Effector CD4-positive, alpha-beta T cell (primary cell): ENCODE results near the gene SPOCK1.
"Not testable (repeated sequence)": the region's sequence is repeated elsewhere in the genome, so short reads cannot be mapped to it uniquely, and the experiment has no call there.

Experiments
- DNase-seq: peaks from one replicate; pipeline ENCODE4 v3.0.0-alpha.2; 2020

Gene SPOCK1

DNA sequence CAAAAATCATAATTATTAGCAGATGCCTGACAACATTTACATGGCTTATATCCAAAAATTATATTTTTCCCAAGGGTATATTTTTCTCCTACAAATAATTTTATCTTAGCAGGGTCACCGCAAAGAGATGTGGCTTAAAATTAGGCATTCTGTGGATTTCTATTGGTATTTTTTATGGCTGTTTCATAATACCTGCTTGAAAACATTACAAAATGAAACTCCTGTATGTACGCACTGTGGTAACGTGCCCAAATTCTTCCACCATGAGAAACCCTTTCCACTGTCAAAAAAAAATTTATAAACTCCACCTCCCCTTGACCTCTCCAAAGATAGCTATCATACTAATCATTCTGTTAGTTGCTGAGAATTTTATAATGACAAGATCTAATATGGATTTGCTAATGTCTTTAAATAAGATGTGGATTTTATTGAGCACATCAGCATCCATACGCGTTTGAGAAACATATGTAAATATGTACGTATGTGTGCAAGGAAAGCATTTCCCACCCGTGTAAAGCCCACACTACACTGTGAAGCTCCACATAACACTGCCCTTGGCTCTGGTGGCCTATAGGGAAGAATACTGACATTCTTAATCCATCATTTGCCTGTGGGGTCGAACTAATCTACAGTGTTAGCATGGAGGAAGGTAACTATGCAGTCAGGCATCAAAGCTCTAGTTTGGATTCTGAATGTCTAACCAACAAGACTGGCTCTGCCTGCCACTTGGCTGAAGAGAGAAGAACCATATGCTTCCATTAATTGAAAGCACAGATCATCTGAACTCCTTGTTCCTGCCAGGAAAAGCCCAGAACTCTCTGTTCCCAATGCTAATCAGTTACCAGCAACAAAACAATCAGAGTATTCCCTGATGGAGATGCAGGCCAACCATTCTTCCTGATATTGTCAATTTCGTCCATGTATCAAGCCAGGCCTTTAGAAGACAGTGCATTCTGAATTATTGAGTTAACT lies 244.7 kb downstream of the SPOCK1 start:
- DNase-seq: no peak

DNA sequence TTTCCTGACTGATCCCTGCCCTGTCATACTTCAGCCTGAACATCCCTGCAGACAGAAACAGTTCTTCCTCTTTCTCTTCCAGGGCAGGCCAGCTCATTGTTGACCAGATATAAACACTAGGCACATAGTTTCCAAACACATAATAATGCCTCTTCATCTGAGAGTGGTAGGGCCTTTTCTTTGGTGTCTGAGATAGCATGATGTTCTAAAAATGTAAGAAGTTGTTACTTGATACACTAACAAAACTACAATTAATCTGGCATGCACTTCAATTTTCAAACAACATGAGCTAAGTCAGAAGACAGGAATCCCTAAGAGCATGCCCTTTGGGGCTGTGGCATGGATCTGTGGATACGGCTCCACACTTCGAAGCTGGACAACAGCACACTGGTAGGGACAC lies 246.6 kb downstream of the SPOCK1 start:
- DNase-seq: no peak

DNA sequence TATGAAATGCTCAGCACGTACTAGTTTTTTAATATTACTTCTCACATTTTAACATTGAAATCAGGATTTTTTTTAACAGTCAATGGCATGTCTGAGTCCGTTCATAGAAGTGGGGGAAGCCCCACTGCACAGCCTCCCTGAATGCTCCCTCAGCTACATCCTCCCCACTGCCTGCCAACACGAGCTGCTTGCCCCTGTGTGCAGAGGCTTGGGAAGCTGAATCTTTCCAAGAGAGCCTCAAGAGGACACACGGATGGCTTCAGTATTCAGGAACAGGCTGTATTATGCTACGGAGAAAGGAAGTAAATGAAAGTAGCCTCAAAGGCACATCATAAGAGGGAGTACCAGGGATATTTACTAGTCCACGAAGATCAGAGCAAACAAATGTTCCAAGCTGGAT lies 248.7 kb downstream of the SPOCK1 start:
- no peak for DNase-seq

DNA sequence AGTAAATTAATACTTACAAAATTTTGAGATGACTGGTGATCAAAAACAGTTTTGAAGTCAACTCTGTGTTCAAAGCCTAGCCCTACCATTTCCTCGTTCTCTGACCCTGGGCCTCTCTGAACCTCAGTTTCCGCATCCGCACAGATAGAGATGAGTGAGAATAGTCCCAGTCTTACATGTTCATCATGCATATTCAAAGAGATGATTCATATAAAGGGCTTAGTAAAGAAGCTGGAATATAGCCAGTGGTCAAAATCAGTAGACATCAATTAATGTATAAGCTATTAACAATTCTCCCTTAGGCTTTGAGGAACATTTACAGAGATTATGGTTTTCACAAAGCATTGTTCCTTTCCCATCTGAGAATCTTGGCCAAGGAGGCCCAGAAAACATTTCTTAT lies 250.6 kb downstream of the SPOCK1 start:
- no peak for DNase-seq

DNA sequence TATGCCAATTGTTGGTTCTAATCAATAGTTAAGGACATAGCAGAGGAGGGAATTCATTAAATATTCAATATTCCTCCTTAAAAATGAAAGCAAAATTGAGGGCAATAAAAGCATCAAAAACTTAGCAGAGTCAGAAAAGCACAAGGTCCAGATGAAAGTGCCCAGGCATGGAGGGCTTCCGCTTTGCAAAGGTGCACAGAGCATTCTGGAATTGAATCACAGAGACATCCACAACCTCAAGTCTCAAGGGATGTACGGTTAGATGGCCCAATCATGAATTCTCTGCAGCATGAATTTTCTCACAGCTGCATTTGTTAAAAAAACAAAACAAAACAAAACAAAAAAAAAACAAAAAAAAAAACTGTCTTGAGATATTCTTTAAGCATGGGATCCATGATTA lies 253.7 kb downstream of the SPOCK1 start:
- no peak for DNase-seq

DNA sequence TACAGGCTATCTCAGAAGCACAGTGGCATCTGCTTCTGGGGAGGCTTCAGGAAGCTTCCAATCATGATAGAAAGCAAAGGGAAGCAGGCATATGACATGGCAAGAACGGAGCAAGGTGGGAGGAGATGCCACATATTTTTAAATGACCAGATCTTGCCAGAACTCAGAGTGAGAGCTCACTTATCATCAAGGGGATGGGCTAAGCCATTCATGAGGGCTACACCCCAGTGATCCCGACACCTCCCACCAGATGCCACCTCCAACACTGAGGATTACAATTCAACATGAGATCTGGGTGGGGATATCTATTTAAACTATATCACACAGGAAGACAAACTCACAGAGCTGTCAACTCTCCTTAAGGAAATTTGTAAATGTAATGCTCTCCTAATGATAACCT lies 258.8 kb downstream of the SPOCK1 start:
- no peak for DNase-seq

DNA sequence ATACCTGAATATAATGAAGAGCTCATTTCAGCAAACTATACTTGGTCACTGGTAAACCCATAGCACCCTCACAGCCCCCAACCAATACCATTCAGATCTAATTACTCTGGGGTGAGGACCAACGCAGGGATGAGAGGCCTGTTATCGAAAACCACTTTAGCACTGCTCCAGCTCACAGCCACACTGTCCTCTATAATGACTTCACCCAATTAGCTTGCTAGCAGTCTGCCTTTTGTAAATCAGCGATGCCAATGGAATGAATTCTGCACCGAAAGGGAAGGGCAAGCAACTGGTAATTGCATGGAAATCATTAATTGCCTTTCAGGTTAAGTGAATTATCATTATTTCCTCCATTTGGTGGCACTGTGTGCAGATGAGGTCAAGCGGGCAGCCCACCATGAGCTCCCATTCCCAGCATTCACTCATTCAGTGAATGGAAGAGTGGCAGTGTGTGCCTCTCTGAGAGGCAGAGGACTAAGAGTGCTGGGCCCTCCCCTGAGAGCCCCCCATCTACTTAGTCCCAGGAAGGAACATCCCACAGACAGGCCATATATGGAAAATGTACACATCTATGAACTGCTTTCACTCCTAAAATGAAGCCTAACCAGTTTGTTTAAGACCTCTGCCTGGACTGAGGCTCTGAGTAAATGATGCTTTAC lies 262.1 kb downstream of the SPOCK1 start:
- DNase-seq: no peak

DNA sequence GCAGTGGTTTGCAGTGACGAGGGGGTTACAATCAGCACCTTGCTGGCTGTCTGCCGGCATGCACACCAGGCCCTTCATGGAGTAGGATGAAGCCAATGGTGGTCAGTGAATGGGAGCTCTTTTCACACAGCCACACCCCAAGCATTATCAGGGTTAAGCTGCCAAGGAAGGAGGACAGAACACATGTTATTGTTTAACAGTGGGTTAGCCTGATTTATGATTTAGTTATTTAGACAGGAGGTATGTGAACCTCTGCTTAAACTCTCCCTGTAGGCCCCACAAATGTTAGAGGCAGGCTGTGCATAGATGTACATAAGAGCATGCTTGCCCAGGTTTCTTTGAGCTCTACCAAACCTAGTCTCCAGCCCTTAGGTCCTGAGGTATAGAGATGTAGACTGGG lies 262.9 kb downstream of the SPOCK1 start:
- no peak for DNase-seq

DNA sequence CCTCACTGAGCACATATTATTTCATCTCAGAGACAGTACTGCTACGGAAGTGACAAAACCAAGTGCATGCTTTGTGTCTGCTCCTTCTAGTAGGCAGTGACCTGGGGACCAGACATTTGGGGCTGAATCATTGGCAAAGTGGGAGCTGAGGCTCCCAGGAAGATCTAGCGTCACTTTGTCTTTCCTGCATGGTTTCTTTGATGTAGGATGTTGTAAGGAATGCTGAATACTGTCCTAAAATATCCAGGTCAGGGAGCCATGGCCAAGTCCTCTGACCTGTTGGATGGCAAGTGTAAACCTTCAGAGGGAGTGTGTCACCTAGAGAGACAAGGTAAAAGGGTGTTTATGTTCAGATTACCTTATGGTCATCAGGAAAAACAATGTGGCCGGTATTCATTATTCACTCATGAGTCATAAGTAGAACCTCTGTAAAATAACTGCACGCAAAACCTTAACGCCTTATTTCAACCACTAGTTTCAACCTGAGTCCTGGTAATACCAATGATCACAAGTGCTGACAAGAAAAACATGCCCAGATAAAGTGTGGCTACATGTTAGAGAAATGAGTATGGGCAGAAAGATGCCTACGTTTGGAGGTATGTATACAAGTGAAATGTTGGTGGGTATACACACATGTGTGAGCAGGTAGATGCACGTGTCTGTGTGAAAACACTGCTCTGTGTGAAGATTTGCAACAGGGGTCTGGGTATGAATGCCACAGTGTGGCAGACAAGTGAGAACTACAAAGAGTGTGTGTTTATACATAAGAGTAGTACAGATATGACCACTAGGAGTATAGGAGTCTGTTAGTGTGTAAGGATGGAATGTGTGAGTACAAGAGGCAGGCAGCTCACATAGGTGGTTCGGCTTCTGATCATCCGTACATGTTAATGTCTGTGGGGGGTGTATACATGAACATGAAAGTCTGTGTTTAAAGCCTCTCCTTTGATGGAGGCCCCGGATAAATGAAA lies 263.9 kb downstream of the SPOCK1 start:
- no peak for DNase-seq

DNA sequence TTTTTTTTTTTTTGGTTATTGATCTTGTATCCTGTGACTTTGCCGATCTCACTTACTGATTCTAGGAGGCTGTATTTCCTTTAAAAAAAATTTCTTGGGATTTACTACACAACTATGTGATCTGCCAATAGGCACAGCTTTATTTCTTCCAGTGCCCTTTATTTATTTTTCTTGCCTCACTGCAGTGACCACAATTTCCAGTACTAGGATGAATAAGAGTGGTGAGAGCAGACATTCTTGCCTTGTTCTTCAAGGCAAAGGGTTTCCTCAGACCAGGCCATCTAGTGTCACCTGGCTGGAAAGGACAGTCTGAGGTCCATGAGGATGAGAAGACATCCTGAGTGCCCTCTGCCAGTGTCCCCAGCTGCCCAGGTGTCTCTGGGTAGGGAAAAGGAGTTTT lies 265.4 kb downstream of the SPOCK1 start:
- no peak for DNase-seq

DNA sequence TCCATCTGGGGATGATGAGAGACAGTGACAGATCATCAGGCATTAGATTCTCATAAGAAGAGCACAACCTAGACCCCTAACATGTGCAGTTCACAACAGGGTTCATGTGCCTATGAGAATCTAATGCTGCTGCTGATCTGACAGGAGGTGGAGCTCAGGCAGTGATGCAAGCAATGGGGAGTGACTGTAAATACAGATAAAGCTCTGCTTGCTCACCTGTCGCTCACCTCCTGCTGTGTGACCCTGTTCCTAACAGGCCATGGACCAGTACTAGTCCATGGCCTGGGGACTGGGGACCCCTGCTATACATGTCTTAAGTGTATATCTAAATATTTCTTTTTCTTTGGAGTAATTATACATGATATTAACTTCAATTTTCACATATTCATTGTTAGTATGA lies 265.8 kb downstream of the SPOCK1 start:
- DNase-seq: not testable (repeated sequence)

DNA sequence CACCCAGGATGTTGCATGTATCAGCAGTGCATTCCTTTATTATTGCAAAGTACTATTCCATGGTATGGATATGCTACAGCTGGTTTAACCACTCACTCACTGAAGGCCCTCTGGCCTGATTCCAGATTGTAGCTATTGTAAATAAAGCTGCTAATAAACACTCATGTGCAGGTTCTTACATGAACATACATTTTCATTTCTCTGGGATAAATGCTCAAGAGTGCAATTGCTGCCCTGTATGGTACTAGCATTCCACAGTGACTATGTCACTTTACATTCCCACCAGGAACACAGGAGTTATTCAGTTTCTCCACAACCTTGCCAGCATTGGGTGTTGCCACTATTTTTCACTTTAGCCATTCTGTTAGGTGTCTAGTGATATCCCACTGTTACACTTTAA lies 267.6 kb downstream of the SPOCK1 start:
- DNase-seq: no peak

DNA sequence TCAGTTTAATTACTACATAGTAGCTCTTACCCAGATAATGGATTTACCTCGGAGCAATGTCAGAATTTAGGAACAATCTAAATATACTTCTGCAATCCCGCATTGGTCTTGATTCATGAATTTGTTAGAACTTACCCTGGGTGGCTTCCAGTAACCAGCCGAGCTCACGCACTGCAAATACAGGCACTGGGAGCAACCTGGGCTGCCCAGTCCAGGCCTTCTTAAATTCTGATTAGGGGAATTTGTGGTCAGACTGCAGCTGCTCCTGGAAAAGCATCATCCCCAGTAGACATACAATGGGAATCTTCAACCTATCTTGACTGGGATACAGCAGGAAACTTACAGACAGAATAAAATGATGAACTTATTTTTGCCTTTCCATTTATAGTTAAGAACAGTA lies 270.3 kb downstream of the SPOCK1 start:
- no peak for DNase-seq

DNA sequence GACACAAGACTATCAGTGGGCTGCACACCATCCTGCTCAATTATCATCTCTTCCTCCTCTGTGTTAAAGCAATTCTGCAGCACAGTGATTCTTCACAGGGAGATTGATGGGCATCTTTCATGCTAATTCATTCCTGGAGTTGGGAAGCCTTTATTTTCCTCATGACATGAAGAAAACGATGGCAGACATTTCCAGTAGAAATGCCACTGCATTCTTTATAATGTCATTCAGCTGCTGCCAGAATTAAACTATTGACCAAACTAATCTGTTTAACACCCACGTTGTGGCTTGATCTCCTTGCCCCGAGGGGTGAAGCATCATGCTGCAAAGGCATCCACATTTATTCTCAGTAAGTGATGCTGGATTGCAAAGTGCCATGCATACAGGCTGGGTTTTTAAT lies 273.0 kb downstream of the SPOCK1 start:
- no peak for DNase-seq

DNA sequence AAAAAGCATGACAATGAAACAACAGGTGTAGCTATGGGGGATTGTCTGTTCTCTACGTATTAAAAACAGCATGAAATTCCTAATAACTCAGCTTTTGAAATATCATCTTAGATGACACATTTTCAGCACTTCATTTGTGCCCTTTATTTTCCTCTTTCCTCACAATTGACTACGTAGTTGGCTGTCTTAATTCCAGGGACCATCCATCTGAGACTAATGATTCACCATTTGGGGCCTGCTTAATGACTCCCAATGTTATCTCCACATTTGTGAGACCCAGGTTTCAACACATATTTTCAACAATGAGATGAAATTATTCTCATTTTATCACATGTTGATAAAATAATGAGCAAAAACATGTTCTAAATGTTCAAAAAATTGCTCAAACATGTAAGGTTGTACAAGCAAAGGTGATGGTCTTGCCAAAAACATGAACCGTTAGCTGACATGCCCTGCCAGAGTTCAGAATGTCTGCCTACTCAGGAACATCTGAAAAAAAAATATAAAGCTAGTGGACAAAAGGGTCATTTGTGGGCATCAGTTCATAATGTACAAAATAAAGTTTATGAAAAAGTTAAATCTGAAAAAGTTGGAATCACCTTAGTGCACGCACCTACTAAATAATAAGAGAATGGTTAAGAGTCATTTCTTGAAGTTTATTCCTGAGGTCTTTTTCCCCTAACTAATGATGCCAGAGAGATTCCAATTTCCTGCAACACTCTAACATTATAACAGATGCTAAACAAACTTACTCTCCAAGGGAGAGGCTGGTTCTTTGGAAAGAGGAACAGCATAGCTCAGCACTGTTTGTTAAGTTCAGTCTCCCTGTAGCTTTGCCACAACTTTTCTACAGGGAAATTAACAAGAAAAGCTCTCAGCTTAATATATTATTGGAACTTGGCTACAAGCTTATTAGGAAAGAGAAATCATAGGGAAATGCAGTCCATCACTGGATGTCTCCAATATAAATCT lies 275.5 kb downstream of the SPOCK1 start:
- no peak for DNase-seq

DNA sequence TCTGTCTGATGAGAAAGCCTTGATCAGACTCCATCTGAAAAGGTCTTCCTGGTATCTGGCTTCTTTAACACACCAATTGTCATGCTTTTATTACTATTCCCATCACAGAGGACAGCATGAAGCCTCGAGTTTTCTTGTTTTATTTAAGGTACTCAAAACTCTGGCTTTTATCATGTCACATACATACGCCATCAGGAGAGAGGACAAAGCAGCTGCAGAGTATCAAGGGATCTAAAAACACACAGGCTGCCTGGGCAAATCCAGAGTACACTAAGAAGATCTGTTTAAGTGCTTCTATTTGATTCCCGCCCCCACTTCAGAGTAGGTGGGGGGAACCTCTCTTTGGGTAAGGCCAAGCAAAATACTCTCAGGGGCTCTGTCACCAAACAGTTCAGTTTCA lies 277.2 kb downstream of the SPOCK1 start:
- no peak for DNase-seq

DNA sequence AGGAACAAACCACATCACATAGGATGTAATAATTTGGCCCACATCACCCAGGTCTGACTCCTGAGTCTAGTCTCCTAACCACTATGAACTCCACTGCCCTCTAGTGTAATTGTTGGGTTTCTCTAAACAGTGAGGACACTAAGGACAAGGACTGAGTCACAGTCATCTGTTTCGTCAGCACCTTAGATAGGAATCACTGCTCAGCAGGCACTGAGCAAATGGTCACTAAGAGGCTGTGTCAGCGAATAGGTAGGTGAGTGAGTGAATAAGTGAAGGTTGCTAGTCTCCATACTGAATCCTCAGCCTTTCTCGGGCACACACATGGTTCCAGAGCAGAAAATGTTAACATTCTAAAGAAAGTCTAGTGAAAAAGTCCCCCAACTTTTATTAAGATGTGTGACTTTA lies 278.6 kb downstream of the SPOCK1 start:
- DNase-seq: no peak

DNA sequence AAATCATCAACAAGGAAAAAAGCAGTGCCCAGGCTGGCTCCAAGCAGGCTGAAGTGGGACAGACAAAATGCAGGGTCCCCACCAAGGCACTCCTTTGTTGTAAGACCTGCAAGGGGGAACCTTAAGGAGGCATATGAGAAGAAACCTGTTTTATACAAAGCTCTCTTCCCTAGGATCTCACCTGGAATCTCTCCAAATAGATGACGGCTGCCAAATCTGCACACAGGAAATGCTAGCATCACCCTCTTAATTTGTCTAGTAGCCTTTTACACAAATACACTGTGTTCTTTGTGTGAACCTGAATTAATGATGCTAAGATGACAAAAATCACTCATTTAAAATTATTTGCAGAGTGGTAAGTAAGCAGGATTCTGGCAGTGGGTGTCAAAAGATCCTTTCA lies 280.2 kb downstream of the SPOCK1 start:
- DNase-seq: no peak

DNA sequence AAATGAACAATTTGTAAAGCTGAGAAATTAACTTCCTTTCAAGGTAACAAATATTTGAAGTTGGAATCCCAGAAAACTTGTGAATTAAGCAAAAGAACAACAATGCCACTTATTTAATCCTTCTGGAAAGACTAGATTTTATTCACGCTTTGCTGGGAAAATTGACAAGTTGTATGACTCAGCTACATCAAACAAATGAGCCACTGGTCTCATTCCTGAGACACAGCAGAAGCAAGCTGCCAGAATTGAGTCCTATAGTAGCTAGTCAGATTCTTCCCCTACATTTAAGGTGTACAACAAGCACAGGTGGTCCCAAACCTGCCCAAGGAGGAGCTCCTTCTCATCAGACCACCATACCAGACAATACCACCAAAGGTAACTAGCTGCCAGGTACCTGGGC lies 280.7 kb downstream of the SPOCK1 start:
- DNase-seq: no peak

DNA sequence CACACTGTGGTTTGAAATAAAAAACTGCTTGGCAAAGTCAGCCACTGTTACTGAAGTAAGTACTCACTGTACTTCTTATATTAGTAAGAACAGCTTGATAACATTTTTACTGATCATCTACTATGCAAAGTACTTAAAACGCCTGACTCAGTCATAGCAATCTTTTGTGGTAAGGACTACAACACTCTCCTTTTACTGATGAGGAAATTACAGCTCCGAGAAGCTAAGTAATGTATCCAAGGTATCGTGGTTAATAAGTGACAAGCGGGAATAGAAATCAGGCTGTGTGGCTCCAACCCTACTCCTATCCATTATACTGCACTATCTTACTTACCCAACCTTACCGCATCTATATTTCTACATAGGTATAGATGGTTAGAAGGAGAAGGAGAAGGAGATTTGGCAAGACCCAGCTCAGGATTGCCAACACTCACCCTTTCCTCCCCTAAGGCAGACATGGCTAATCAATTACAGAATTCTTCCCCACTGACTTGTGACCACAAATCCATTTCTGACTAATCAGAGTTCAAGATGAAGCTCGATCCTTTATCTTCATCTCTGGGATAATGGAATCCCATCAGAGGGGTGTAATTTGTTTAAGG lies 281.4 kb downstream of the SPOCK1 start:
- no peak for DNase-seq

DNA sequence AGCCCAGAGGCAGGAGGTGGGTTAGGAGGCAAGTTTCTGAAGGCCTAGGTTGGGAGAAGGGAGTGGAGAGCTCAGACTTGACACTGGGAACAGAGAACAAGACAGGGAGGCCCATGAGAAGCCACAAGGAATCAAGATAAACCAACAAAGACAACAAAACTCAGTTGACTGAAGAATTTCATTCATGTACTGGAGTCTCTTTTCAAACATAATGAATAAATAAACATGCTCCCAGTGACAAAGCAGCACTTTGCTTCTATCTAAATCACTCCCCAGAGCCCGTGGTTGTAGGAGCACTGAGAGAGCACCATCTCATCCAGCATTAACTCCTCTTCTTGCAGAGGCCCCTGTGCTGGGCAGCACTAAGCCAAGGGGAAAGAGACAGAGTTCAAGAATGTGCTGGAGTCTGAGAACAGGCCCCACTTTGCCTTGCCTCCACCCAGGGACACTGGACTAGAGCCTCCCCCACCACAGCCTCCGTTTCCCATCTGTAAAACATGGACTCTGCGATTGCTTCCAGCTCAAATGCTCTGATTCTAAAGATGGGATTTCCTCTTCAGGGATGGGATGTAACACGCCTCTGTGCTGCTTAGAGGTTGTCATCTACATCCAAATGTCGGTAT lies 282.0 kb downstream of the SPOCK1 start:
- DNase-seq: no peak
